ENCODE results near the gene NPL.

- TF ChIP-seq NFRKB (IDR thresholded peaks at IDR 0.05; ENCODE audit: low read depth) = no peak
- TF ChIP-seq NONO (IDR thresholded peaks at IDR 0.05; ENCODE audit: low read depth in 2 of 2, low read length in 1 of 2) = no peak
- TF ChIP-seq, protein P1, sequence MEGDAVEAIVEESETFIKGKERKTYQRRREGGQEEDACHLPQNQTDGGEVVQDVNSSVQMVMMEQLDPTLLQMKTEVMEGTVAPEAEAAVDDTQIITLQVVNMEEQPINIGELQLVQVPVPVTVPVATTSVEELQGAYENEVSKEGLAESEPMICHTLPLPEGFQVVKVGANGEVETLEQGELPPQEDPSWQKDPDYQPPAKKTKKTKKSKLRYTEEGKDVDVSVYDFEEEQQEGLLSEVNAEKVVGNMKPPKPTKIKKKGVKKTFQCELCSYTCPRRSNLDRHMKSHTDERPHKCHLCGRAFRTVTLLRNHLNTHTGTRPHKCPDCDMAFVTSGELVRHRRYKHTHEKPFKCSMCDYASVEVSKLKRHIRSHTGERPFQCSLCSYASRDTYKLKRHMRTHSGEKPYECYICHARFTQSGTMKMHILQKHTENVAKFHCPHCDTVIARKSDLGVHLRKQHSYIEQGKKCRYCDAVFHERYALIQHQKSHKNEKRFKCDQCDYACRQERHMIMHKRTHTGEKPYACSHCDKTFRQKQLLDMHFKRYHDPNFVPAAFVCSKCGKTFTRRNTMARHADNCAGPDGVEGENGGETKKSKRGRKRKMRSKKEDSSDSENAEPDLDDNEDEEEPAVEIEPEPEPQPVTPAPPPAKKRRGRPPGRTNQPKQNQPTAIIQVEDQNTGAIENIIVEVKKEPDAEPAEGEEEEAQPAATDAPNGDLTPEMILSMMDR (IDR thresholded peaks at IDR 0.05 in 2 of 3, conservative IDR thresholded peaks at IDR 0.05 in 1 of 3; ENCODE audit: insufficient read depth in 2 of 3, low read depth in 1 of 3, low read length in 3 of 3) = no peak
- TF ChIP-seq TAF1 (IDR thresholded peaks at IDR 0.05; ENCODE audit: control insufficient read depth, extremely low read depth, insufficient read depth, low read length, severe bottlenecking) = no peak
- TF ChIP-seq ZNF282 (CRISPR knock-in tag; IDR thresholded peaks at IDR 0.05) = no peak
- TF ChIP-seq TRIM24 (IDR thresholded peaks at IDR 0.05) = no peak
- TF ChIP-seq ZNF583 (CRISPR knock-in tag; IDR thresholded peaks at IDR 0.05) = no peak
- no peak for TF ChIP-seq EGR1 (conservative IDR thresholded peaks at IDR 0.05)
- no peak for TF ChIP-seq PBX2 (CRISPR knock-in tag; IDR thresholded peaks at IDR 0.05; ENCODE audit: low read depth)
- no peak for TF ChIP-seq PBX2 (tag; conservative IDR thresholded peaks at IDR 0.05; ENCODE audit: low read depth)
- TF ChIP-seq SPI1 (IDR thresholded peaks at IDR 0.05; ENCODE audit: borderline replicate concordance, low read depth, low read length) = no peak
- TF ChIP-seq, protein P2, sequence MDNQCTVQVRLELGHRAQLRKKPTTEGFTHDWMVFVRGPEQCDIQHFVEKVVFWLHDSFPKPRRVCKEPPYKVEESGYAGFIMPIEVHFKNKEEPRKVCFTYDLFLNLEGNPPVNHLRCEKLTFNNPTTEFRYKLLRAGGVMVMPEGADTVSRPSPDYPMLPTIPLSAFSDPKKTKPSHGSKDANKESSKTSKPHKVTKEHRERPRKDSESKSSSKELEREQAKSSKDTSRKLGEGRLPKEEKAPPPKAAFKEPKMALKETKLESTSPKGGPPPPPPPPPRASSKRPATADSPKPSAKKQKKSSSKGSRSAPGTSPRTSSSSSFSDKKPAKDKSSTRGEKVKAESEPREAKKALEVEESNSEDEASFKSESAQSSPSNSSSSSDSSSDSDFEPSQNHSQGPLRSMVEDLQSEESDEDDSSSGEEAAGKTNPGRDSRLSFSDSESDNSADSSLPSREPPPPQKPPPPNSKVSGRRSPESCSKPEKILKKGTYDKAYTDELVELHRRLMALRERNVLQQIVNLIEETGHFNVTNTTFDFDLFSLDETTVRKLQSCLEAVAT (IDR thresholded peaks at IDR 0.05) = no peak
Measured at GRCh38 chr1:182816863-182817262, 27.3 kb downstream of the NPL start.

Data from K562 (cell line).